Retinal pigment epithelial cell (primary cell): ENCODE measurements around the gene SCRG1.
A peak's percentile ranks its signal among the peaks of the same experiment; 100 is the strongest.

Source experiments
- DNase-seq: peaks from one replicate; pipeline ENCODE4 v3.0.0-alpha.2; 2010; ENCODE audit warnings: low read depth
- H3K4me3 ChIP-seq: 2 replicates; pipeline ENCODE4 v1.5.1; 2011; ENCODE audit warnings: mild to moderate bottlenecking, low read length, control low read depth, moderate library complexity
- TF ChIP-seq, protein P1 (sequence below): conservative IDR thresholded peaks from 2 replicates; pipeline ENCODE4 v1.5.1; 2011; ENCODE audit warnings: low read depth, low read length, control low read depth, inconsistent platforms

The SCRG1 gene

DNA sequence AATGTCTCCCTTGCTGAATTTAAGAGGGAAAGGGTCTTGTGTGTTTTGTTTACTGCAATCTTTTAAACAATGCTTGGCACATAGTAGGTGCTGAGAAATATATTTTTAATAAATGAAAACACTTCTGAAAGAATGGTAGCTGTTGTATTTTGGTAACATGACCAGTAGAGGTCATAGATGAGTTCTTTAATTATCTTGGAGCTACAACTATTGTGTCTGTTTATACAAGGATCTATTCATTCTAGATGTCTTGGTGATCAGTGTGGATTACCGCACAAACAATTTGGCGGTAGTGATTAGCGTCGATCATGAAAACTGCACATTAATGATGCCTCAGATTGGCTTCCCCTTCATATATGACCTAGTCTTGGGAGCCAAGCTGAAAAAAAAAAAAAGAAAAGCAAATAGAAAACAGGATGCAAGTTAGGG, 21.4 kb upstream of the SCRG1 start:
- H3K4me3 ChIP-seq: no peak overlapping the region
- DNase-seq: no peak
- TF ChIP-seq, protein P1, sequence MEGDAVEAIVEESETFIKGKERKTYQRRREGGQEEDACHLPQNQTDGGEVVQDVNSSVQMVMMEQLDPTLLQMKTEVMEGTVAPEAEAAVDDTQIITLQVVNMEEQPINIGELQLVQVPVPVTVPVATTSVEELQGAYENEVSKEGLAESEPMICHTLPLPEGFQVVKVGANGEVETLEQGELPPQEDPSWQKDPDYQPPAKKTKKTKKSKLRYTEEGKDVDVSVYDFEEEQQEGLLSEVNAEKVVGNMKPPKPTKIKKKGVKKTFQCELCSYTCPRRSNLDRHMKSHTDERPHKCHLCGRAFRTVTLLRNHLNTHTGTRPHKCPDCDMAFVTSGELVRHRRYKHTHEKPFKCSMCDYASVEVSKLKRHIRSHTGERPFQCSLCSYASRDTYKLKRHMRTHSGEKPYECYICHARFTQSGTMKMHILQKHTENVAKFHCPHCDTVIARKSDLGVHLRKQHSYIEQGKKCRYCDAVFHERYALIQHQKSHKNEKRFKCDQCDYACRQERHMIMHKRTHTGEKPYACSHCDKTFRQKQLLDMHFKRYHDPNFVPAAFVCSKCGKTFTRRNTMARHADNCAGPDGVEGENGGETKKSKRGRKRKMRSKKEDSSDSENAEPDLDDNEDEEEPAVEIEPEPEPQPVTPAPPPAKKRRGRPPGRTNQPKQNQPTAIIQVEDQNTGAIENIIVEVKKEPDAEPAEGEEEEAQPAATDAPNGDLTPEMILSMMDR: peak; percentile 49

DNA sequence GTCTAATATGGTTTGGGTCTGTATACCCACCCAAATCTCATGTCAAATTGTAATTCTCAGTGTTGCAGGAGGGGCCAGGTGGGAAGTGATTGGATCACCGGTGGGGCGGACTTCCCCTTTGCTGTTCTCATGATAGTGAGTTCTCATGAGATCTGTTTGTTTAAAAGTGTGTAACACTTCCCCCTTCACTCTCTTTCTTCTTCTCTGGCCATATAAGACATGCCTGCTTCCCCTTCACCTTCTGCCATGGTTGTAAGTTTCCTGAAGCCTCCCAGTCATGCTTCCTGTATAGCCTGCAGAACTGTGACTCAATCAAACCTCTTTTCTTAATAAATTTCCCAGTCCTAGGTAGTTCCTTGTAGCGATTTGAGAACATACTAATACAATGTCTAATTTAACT, 19.7 kb upstream of the SCRG1 start:
- no peak overlapping the region for H3K4me3 ChIP-seq
- no peak for DNase-seq
- TF ChIP-seq, protein P1: no peak

DNA sequence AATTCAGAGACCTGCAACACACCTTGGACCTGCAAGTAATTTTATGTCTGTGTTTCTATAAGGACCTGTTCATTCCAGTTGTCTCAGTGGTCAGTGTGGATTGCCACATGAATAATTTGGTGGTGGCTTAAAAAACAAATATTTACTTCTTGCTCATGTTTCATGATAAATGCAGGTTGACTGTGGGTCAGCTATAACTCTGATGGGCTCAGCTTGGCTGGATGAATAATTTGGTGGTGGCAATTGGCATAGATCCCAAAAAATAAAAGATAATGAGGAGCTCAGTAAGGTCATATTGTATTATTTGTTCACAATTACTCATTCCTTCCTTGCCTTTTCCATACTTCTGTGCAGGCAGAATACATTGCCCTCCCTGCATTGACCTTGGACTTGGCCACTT, 18.9 kb upstream of the SCRG1 start:
- TF ChIP-seq, protein P1: no peak
- no peak for DNase-seq
- no peak overlapping the region for H3K4me3 ChIP-seq

DNA sequence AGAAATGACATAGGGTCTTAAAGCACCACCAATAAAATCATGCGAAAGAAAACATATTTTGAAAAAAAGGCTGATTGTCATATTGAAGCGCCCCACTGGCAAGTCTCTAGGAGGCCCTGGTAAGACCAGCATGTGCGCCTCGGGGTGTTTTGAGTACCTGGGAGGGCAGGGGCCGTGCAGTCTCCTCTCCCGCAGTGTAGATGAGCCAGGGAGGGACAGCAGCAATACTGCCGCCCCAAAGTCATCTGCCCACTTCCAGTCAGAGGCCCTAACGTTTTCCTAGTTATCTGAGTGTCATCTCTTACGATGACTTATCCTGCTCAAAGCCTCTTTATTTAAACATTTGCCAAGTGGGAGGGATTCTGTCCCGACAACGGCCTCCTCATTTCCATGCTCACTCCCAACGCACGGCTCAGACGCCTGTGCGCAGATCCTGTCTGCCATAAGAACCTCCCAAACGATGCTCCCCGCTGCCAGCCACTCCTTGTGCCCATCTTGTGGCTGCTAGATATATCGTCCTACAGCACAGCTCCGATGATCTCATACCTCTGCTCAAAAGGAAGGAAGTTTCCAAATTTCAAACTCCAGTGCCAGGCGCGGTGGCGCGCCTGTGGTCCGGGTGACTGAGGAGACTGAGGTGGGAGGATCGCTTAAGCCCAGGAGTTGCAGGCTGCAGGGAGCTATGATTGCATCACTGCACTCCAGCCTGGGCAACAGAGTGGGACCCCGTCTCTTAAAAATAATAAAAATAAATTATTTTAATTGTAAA, 17.2 kb upstream of the SCRG1 start:
- no peak overlapping the region for H3K4me3 ChIP-seq
- no peak for DNase-seq
- TF ChIP-seq, protein P1: no peak

DNA sequence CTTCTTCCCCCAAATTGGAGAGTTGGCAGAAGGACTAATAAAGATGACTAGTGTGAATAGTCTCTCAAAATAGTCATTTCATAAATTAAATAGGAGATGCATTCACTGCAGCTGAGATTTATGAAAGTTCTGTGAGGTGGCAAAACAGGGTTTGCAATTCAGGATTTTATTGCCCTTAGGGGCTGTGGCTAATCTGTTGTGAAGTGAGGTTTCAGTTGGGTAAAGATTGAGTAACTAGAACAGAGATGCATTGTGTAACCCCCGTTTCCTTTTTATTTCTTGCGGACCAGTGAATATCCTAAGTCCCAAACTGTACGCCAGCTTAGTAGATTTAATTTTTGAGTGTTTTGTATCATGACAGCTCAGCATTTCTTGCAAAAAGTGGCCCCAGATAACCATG, 16.2 kb upstream of the SCRG1 start:
- TF ChIP-seq, protein P1: no peak
- no peak for DNase-seq
- no peak overlapping the region for H3K4me3 ChIP-seq

DNA sequence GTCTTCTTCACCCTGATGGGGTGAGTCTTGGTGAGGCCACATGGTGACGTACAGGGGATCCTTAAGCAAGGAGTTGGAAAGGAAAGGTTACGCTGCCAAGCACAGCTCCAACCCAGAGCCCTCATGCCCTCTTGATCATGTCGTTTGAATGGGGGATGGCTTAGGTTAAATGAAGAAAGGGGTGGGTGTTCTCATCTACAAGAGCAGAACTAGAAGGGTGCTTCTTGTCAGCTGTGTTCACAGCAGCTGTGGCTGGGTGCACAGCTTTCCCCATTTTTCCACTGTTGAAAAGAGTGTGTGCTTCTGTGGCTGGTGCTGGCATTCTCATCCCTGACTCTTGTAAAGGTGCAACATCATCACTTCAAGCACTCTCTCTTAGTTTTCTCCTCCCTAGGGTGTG, 15.5 kb upstream of the SCRG1 start:
- TF ChIP-seq, protein P1: no peak
- DNase-seq: no peak
- H3K4me3 ChIP-seq: no peak overlapping the region

DNA sequence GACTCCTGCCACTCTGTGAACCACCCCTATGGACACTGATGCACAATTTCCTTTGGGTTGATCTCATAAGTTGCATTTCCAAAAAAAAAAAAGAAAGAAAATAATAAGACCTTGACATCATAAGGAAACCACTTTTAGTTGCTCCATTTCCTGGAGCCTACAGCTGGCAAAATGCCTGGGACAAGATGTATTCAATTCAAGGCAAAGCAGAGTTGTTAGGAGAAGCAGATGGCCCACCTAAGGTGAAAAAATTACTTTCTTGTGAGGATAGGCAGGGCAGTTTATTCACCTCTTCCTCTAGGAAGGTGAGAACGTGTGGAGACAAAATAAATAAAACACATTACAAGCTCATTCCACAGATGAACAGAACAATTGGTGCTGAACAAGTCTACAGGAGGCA, 14.1 kb upstream of the SCRG1 start:
- no peak overlapping the region for H3K4me3 ChIP-seq
- TF ChIP-seq, protein P1: no peak
- DNase-seq: no peak
